GM15510 (cell line): Measurements from ENCODE around the gene USP17L12.
"Not testable (repeated sequence)": the region's sequence is repeated elsewhere in the genome, so short reads cannot be mapped to it uniquely, and the experiment has no call there.

Experiments
- POLR2A ChIP-seq: IDR thresholded peaks from 3 replicates; pipeline ENCODE4 v1.6.1; 2011; ENCODE audit warnings: borderline replicate concordance; ENCODE audit not compliant: insufficient read length; ENCODE audit errors: extremely low read depth

Gene USP17L12, protein sequence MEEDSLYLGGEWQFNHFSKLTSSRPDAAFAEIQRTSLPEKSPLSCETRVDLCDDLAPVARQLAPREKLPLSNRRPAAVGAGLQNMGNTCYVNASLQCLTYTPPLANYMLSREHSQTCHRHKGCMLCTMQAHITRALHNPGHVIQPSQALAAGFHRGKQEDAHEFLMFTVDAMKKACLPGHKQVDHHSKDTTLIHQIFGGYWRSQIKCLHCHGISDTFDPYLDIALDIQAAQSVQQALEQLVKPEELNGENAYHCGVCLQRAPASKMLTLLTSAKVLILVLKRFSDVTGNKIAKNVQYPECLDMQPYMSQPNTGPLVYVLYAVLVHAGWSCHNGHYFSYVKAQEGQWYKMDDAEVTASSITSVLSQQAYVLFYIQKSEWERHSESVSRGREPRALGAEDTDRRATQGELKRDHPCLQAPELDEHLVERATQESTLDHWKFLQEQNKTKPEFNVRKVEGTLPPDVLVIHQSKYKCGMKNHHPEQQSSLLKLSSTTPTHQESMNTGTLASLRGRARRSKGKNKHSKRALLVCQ

DNA sequence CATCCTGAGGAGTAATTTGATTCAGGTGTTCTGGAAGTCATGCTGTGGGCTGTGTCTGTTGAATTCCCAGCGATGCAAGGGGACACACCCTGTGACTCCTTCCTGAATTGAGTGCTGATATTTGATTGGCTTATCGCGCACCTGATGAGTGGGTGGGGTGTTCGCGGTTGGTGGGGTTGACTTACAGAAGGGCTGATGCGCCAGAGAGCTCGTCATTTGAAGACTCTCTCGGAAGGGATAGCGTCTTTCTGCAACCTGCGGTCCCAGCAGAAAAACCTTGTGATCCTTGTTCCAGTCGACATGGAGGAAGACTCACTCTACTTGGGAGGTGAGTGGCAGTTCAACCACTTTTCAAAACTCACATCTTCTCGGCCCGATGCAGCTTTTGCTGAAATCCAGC, at the start of gene USP17L12:
Gene USP17L12 (plus strand): TSS at position 301 of the 400 bp plus-strand sequence. CDS start 0 bp downstream, at position 301.
- not testable (repeated sequence) for TF ChIP-seq POLR2A

DNA sequence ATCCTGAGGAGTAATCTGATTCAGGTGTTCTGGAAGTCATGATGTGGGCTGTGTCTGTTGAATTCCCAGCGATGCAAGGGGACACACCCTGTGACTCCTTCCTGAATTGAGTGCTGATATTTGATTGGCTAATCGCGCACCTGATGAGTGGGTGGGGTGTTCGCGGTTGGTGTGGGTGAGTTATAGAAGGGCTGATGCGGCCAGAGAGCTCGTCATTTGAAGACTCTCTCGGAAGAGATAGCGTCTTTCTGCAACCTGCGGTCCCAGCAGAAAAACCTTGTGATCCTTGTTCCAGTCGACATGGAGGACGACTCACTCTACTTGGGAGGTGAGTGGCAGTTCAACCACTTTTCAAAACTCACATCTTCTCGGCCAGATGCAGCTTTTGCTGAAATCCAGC, 9.6 kb upstream of the USP17L12 start, which contains the start of gene USP17L10:
Gene USP17L10 (plus strand): TSS at position 301 of the 400 bp plus-strand sequence. CDS start 0 bp downstream, at position 301.
- TF ChIP-seq POLR2A, result not testable (repeated sequence)

DNA sequence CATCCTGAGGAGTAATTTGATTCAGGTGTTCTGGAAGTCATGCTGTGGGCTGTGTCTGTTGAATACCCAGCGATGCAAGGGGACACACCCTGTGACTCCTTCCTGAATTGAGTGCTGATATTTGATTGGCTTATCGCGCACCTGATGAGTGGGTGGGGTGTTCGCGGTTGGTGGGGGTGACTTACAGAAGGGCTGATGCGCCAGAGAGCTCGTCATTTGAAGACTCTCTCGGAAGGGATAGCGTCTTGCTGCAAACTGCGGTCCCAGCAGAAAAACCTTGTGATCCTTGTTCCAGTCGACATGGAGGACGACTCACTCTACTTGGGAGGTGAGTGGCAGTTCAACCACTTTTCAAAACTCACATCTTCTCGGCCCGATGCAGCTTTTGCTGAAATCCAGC, 4.8 kb upstream of the USP17L12 start, which contains the start of gene USP17L11:
Gene USP17L11 (plus strand): TSS at position 301 of the 400 bp plus-strand sequence. CDS start 0 bp downstream, at position 301.
- not testable (repeated sequence) for TF ChIP-seq POLR2A

DNA sequence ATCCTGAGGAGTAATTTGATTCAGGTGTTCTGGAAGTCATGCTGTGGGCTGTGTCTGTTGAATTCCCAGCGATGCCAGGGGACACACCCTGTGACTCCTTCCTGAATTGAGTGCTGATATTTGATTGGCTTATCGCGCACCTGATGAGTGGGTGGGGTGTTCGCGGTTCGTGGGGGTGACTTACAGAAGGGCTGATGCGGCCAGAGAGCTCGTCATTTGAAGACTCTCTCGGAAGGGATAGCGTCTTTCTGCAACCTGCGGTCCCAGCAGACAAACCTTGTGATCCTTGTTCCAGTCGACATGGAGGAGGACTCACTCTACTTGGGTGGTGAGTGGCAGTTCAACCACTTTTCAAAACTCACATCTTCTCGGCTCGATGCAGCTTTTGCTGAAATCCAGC, 4.6 kb downstream of the USP17L12 start, which contains the start of gene USP17L13:
Gene USP17L13 (plus strand): TSS at position 301 of the 400 bp plus-strand sequence. CDS start 0 bp downstream, at position 301.
- not testable (repeated sequence) for TF ChIP-seq POLR2A

DNA sequence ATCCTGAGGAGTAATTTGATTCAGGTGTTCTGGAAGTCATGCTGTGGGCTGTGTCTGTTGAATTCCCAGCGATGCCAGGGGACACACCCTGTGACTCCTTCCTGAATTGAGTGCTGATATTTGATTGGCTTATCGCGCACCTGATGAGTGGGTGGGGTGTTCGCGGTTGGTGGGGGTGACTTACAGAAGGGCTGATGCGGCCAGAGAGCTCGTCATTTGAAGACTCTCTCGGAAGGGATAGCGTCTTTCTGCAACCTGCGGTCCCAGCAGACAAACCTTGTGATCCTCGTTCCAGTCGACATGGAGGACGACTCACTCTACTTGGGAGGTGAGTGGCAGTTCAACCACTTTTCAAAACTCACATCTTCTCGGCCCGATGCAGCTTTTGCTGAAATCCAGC, 14.1 kb downstream of the USP17L12 start, which contains the start of gene USP17L15:
Gene USP17L15 (plus strand): TSS at position 301 of the 400 bp plus-strand sequence. CDS start 0 bp downstream, at position 301.
- not testable (repeated sequence) for TF ChIP-seq POLR2A

DNA sequence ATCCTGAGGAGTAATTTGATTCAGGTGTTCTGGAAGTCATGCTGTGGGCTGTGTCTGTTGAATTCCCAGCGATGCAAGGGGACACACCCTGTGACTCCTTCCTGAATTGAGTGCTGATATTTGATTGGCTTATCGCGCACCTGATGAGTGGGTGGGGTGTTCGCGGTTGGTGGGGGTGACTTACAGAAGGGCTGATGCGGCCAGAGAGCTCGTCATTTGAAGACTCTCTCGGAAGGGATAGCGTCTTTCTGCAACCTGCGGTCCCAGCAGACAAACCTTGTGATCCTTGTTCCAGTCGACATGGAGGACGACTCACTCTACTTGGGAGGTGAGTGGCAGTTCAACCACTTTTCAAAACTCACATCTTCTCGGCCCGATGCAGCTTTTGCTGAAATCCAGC, 23.6 kb downstream of the USP17L12 start, which contains the start of gene USP17L17:
Gene USP17L17 (plus strand): TSS at position 301 of the 400 bp plus-strand sequence. CDS start 0 bp downstream, at position 301.
- not testable (repeated sequence) for TF ChIP-seq POLR2A

DNA sequence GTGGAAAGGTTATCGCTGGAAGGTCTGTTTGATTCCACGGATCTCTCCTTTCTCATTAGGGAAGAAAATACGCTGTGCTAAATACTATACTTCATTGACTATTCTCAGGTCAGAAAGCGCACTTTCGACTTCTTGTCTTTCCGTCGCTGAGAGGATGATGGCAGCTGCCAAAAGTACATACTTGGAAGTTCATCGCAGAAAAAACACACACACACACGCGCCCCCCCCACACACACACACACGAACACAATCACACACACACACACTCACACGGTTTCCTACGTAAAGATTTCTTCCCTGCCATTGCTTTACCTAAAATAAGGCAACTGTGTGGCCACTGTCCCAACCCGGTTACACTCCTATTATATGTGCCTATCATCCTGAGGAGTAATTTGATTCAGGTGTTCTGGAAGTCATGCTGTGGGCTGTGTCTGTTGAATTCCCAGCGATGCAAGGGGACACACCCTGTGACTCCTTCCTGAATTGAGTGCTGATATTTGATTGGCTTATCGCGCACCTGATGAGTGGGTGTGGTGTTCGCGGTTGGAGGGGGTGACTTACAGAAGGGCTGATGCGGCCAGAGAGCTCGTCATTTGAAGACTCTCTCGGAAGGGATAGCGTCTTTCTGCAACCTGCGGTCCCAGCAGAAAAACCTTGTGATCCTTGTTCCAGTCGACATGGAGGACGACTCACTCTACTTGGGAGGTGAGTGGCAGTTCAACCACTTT, 28.2 kb downstream of the USP17L12 start, which contains the start of gene USP17L18:
Gene USP17L18 (plus strand): TSS at position 678 of the 728 bp plus-strand sequence. CDS start 0 bp downstream, at position 678.
- not testable (repeated sequence) for TF ChIP-seq POLR2A

DNA sequence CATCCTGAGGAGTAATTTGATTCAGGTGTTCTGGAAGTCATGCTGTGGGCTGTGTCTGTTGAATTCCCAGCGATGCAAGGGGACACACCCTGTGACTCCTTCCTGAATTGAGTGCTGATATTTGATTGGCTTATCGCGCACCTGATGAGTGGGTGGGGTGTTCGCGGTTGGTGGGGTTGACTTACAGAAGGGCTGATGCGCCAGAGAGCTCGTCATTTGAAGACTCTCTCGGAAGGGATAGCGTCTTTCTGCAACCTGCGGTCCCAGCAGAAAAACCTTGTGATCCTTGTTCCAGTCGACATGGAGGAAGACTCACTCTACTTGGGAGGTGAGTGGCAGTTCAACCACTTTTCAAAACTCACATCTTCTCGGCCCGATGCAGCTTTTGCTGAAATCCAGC, 33.1 kb downstream of the USP17L12 start, which contains the start of gene USP17L19:
Gene USP17L19 (plus strand): TSS at position 301 of the 400 bp plus-strand sequence. CDS start 0 bp downstream, at position 301.
- not testable (repeated sequence) for TF ChIP-seq POLR2A

DNA sequence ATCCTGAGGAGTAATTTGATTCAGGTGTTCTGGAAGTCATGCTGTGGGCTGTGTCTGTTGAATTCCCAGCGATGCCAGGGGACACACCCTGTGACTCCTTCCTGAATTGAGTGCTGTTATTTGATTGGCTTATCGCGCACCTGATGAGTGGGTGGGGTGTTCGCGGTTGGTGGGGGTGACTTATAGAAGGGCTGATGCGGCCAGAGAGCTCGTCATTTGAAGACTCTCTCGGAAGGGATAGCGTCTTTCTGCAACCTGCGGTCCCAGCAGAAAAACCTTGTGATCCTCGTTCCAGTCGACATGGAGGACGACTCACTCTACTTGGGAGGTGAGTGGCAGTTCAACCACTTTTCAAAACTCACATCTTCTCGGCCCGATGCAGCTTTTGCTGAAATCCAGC, 37.9 kb downstream of the USP17L12 start, which contains the start of gene USP17L20:
Gene USP17L20 (plus strand): TSS at position 301 of the 400 bp plus-strand sequence. CDS start 0 bp downstream, at position 301.
- TF ChIP-seq POLR2A, result not testable (repeated sequence)

DNA sequence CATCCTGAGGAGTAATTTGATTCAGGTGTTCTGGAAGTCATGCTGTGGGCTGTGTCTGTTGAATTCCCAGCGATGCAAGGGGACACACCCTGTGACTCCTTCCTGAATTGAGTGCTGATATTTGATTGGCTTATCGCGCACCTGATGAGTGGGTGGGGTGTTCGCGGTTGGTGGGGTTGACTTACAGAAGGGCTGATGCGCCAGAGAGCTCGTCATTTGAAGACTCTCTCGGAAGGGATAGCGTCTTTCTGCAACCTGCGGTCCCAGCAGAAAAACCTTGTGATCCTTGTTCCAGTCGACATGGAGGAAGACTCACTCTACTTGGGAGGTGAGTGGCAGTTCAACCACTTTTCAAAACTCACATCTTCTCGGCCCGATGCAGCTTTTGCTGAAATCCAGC, 42.6 kb downstream of the USP17L12 start, which contains the start of gene USP17L21:
Gene USP17L21 (plus strand): TSS at position 301 of the 400 bp plus-strand sequence. CDS start 0 bp downstream, at position 301.
- not testable (repeated sequence) for TF ChIP-seq POLR2A

DNA sequence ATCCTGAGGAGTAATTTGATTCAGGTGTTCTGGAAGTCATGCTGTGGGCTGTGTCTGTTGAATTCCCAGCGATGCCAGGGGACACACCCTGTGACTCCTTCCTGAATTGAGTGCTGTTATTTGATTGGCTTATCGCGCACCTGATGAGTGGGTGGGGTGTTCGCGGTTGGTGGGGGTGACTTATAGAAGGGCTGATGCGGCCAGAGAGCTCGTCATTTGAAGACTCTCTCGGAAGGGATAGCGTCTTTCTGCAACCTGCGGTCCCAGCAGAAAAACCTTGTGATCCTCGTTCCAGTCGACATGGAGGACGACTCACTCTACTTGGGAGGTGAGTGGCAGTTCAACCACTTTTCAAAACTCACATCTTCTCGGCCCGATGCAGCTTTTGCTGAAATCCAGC, 47.4 kb downstream of the USP17L12 start, which contains the start of gene USP17L22:
Gene USP17L22 (plus strand): TSS at position 301 of the 400 bp plus-strand sequence. CDS start 0 bp downstream, at position 301.
- TF ChIP-seq POLR2A, result not testable (repeated sequence)
